Measurements from ENCODE around the gene NCAPD2.

Gene NCAPD2

DNA sequence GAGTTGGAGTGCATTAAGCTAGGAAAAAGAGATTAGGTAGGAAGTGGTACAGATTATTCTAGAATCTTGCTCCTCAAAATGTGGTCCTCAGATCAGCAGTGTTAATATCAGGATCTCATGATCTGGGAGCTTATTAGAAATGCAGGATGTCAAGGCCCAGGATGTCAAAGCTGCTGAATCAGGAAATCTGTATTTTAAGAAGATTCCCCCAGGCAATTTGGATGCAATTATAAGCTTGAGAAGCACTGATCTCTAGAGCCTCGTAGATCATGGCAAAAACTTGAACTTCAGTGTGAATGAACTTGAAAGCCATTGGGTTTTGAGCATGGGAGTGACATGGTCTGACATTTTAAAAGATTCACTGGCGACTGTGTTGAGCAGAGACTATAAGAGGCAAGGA lies 6.6 kb downstream of the NCAPD2 start:
- DNase-seq, result no peak

- DNase-seq, result no peak
Measured at GRCh38 chr12:6507102-6507998, 13.4 kb downstream of the NCAPD2 start.

DNA sequence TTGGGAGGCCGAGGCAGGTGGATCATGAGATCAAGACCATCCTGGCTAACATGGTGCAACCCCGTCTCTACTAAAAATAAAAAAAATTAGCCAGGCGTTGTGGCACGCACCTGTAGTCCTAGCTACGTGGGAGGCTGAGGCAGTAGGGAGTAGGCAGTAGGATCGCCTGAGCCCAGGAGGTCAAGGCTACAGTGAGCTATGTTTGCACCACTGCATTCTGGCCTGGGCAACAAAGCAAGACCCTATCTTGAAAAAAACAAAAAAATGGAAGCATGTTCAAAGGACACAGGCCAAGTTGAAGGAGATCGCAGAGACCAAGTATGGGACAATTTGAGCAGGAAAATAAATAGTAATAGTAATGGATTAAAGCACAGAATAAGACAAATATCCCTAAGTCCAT lies 14.2 kb downstream of the NCAPD2 start:
- DNase-seq, result no peak

DNA sequence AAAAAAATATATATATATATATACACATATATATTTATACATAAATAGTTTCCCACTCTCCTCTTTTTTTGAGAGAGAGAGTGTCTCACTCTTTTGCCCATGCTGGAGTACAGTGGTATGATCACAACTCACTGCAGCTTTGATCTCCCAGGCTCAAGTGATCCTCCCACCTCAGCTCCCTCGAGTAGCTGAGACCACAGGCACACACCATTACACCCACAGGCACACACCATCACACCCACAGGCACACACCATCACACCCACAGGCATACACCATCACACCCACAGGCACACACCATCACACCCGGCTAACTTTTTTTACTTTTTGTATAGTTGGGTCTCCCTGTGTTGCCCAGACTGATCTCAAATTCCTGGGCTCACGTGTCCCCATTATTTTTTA lies 26.3 kb downstream of the NCAPD2 start:
- no peak for DNase-seq

- no peak for DNase-seq
Measured at GRCh38 chr12:6522193-6522592, 28.3 kb downstream of the NCAPD2 start.

DNA sequence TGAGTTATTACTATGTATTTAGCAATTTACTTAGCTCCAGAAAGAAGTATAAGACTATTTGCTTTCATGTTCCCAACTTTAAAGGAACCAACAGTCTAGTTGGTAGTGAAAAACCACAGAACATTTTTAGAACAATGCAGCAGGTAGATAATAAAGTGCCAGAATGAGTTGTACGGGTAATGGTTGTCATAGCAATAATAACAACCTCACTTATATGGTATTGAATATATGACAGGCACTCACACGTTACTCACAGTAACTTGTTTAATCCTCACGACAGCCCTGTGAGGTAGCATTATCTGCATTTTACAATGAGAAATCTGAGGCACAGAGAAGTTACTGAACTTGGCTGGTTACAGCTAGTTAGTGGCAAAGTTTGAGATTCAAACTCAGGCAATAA lies 29.8 kb downstream of the NCAPD2 start:
- DNase-seq, result no peak

DNA sequence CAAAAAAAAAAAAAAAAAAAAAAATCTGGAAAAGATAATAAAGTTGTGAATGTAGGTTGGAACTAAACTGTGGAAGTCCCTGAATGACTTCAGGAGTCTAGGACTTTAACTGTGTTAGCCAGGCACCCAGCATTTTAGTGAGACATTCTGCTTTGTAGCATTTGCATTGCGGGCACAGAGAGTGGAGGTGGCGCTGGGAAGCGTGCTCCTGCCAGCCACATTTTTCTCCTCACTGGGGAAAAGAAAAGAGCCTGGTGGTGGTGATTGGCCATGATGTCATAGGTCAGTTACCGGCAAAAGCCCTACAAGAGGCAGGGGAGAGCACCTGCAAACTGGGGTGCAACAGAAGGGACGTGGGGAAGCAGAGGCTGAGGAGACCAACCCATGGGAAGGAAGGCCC lies 30.7 kb downstream of the NCAPD2 start:
- no peak for DNase-seq

GRCh38 chr12:6526201-6526600 lies 32.3 kb downstream of the NCAPD2 start:
- DNase-seq, result no peak

- no peak for DNase-seq
Measured at GRCh38 chr12:6526766-6527525, 33.0 kb downstream of the NCAPD2 start.

- no peak for DNase-seq
Measured at GRCh38 chr12:6527711-6528110, 33.8 kb downstream of the NCAPD2 start.

GRCh38 chr12:6528539-6529235 lies 34.8 kb downstream of the NCAPD2 start:
- DNase-seq, result no peak

GRCh38 chr12:6529291-6529737 lies 35.4 kb downstream of the NCAPD2 start:
- DNase-seq, result no peak

- DNase-seq, result no peak
Measured at GRCh38 chr12:6530576-6531260, 36.8 kb downstream of the NCAPD2 start.

- peak; percentile 29 for DNase-seq
Measured at GRCh38 chr12:6532051-6532926, 38.4 kb downstream of the NCAPD2 start.

DNA sequence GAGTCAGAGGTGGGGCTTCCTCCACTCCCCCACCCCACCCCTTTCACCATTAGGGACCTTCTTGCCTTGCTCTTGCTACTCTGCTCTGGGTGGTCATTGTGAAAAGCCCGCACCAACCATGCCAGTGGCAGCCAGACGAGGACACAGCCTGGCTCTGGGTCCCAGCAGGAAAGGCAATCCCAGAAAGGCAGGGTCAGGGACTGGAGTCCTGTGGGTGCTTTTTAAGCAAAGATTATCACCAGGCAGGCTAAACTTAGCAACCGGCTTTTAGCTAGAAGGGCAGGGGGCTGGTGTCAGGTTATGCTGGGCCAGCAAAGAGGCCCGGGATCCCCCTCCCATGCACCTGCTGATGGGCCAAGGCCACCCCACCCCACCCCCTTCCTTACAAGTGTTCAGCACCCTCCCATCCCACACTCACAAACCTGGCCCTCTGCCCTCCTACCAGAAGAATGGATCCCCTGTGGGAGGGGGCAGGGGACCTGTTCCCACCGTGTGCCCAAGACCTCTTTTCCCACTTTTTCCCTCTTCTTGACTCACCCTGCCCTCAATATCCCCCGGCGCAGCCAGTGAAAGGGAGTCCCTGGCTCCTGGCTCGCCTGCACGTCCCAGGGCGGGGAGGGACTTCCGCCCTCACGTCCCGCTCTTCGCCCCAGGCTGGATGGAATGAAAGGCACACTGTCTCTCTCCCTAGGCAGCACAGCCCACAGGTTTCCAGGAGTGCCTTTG lies 39.2 kb downstream of the NCAPD2 start:
- peak; percentile 80 for DNase-seq

- DNase-seq, result no peak
Measured at GRCh38 chr12:6533653-6533922, 39.7 kb downstream of the NCAPD2 start.

- DNase-seq, result peak; percentile 96
Measured at GRCh38 chr12:6533923-6534694, 40.2 kb downstream of the NCAPD2 start, which contains the start of gene GAPDH. Gene GAPDH, plus strand, starts transcription at chr12:6534517. Its CDS starts 316 bp downstream, at chr12:6534833.

- no peak for DNase-seq
Measured at GRCh38 chr12:6534695-6534944, 40.7 kb downstream of the NCAPD2 start.

- DNase-seq, result peak; percentile 56
Measured at GRCh38 chr12:6534945-6535696, 41.2 kb downstream of the NCAPD2 start.

- DNase-seq, result no peak
Measured at GRCh38 chr12:6535697-6535946, 41.7 kb downstream of the NCAPD2 start.
